ENCODE measurements around the gene NDUFV3.
"Not testable (repeated sequence)": the region's sequence is repeated elsewhere in the genome, so short reads cannot be mapped to it uniquely, and the experiment has no call there.

Gene NDUFV3

GRCh38 chr21:42863504-42863870 is 29.6 kb upstream of the NDUFV3 start:
- DNase-seq (ENCODE audit: extremely low read depth, low read depth): no peak
- H3K4me3 ChIP-seq (replicated peaks; ENCODE audit: low read depth, low read length): no peak overlapping the region
- no peak for TF ChIP-seq CTCF (IDR thresholded peaks at IDR 0.05; ENCODE audit: low read depth, low read length, missing control alignments)

- H3K4me3 ChIP-seq (replicated peaks; ENCODE audit: low read depth, low read length): no peak overlapping the region
- no peak for DNase-seq (ENCODE audit: extremely low read depth, low read depth)
- no peak for TF ChIP-seq CTCF (IDR thresholded peaks at IDR 0.05; ENCODE audit: low read depth, low read length, missing control alignments)
These were observed 28.8 kb upstream of the NDUFV3 start for GRCh38 chr21:42864286-42864685.

DNA sequence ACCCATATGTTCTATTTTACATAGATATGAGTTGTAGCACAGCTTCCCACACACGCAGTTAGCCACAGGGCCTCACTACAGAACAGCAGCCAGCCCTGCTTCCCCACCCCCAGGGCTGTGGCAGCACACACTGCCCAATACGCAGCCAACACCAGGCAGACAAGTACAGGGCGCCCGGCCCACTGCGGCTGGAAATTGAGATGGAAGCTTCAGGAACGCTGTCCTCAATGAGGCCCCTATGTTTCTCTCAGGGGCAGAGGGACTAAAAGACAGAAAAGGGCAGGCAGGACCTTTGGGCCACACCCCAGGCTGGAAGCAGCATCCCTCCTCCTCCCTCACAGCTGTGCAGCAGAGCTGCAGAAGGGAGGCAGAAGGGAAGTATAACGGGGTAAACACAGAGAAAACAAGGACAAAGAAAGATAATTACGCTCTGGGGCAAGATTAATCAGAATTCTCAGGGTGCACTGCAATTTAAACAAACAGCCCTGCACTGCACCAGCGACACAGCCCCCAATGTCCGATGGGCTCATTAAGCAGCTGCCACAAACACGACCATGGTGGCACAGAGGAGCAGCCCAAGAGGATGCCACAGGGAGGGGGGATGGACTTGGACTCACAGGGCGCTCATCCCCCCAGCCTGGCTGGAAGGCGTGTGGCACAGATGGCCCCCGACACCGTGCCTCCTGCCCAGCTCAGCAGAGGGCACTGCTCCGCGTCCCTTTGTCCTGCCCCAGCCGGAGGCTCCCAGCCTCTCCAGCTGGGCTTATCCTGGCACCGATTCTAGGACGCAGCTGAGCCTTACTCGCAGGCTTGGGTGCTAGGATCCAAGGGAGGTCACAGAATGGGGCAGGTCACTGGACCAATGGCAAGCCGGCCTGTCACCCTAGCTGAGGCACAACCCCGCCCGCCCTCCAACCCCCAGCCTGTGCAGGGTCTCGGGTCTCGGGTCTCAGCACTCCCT is 28.0 kb upstream of the NDUFV3 start:
- DNase-seq (ENCODE audit: extremely low read depth, low read depth): no peak
- no peak for TF ChIP-seq CTCF (IDR thresholded peaks at IDR 0.05; ENCODE audit: low read depth, low read length, missing control alignments)
- no peak overlapping the region for H3K4me3 ChIP-seq (replicated peaks; ENCODE audit: low read depth, low read length)

GRCh38 chr21:42865776-42866160 is 27.3 kb upstream of the NDUFV3 start:
- no peak for DNase-seq (ENCODE audit: extremely low read depth, low read depth)
- TF ChIP-seq CTCF (IDR thresholded peaks at IDR 0.05; ENCODE audit: low read depth, low read length, missing control alignments): no peak
- H3K4me3 ChIP-seq (replicated peaks; ENCODE audit: low read depth, low read length): no peak overlapping the region

GRCh38 chr21:42868196-42868595 is 24.9 kb upstream of the NDUFV3 start:
- TF ChIP-seq CTCF (IDR thresholded peaks at IDR 0.05; ENCODE audit: low read depth, low read length, missing control alignments): no peak

DNA sequence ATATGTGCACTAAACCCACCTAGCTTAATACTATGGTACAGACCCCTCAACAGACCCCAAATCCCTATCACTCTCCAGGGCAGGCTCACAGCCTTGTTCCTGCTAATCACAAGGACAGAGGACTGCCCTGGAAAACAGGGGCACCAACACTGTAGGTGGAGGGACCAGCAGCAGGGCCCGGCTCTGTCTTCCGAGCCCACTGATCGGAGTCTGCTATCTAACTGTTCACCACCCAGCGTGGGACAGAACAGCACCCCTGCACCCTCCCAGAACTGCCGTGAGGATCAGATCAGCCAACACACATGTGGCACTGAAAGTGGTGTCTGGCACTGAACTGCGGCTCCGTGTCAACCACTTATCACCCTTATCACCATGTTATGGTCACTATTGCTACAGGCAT is 20.0 kb upstream of the NDUFV3 start:
- no peak for DNase-seq (ENCODE audit: extremely low read depth, low read depth)
- no peak overlapping the region for H3K4me3 ChIP-seq (replicated peaks; ENCODE audit: low read depth, low read length)

More at GRCh38 chr21:42868196-42868595, 24.9 kb upstream of the NDUFV3 start:
- no peak for DNase-seq (ENCODE audit: extremely low read depth, low read depth)
- no peak overlapping the region for H3K4me3 ChIP-seq (replicated peaks; ENCODE audit: low read depth, low read length)

GRCh38 chr21:42875811-42876210 is 17.3 kb upstream of the NDUFV3 start:
- DNase-seq (ENCODE audit: extremely low read depth, low read depth); H3K4me3 ChIP-seq (replicated peaks; ENCODE audit: low read depth, low read length): not testable (repeated sequence)

More for the DNA sequence above, 20.0 kb upstream of the NDUFV3 start:
- no peak for TF ChIP-seq CTCF (IDR thresholded peaks at IDR 0.05; ENCODE audit: low read depth, low read length, missing control alignments)

All from HFF-Myc (cell line).